Measurements from ENCODE around the gene SLC39A5. TPM values are rescaled to one million over a fixed set of nuclear protein-coding genes. Genes with fewer than 3 reads are reported as not detected.
"Not testable (repeated sequence)": the region's sequence is repeated elsewhere in the genome, so short reads cannot be mapped to it uniquely, and the experiment has no call there.

Gene SLC39A5, protein sequence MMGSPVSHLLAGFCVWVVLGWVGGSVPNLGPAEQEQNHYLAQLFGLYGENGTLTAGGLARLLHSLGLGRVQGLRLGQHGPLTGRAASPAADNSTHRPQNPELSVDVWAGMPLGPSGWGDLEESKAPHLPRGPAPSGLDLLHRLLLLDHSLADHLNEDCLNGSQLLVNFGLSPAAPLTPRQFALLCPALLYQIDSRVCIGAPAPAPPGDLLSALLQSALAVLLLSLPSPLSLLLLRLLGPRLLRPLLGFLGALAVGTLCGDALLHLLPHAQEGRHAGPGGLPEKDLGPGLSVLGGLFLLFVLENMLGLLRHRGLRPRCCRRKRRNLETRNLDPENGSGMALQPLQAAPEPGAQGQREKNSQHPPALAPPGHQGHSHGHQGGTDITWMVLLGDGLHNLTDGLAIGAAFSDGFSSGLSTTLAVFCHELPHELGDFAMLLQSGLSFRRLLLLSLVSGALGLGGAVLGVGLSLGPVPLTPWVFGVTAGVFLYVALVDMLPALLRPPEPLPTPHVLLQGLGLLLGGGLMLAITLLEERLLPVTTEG
- not detected in 2 replicates for total RNA-seq (2014; rRNA removed; shearing (Covaris generic))

DNA sequence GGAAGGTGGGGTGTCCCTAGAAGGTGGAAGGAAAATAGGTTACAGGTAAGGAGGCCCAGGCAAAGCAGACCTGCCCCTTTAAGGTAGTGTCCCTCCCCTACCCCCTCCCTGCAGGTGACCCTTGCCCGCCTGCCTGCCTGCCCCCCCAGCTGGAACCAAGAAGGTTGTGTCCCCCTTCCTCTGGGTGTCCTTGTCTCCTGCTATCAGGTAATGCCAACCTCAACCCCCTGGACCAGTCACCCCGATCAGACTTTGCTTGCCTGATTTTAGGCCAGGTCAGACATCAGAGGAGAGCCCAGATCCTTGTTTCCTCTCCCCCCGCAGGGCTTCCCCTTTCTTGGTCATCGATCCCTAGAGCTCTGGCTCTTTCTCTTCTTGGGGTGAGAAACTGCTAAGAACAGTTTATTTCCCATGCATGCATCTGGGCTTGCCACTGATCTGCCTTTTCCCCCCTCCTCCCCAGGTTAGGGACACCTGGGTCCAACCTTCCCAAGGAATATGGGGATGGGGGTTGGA lies at the start of gene SLC39A5:
Gene SLC39A5, plus strand, starts transcription at position 136 of the 516 bp plus-strand sequence. CDS start 1,224 bp downstream, outside the sequence.
- Histone ChIP-seq H3K9me3 (replicated peaks) (no peaks in the 10 kb centered on the region), H3K27me3 (replicated peaks) (no peaks in the 10 kb centered on the region)

DNA sequence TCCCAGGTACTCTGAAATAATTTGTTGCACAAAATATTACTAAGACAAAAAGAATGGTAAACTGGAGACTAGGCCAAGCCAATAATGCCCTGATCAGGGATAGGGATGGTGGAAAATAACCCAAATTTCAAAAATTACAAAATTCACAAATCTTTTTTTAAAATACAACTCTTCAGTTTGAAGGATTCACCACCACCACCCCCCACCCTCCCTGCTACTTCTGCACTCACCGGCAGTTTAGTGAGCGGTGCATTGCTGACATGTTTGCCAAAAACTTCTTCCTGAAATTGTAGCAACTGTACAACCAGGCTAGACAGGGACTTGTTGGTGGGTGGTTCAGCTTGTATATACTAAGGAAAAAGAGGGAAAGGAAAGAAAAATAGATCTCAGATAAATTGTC lies 42.9 kb upstream of the SLC39A5 start:
- no peak overlapping the region for H3K4me3 ChIP-seq
- no peaks in the 10 kb centered on the region for H3K27me3 ChIP-seq (replicated peaks)
- H3K27ac ChIP-seq = no peak overlapping the region
- peaks cover 59% of the 10 kb centered on the region for H3K36me3 ChIP-seq
- H3K9me3 ChIP-seq (replicated peaks) = no peaks in the 10 kb centered on the region
- peaks cover 13% of the 10 kb centered on the region for H3K4me1 ChIP-seq (replicated peaks)
- DNase-seq (ENCODE audit: low read depth in 1 of 2, low spot score in 2 of 2) = no peak

More for the DNA sequence above, at the start of gene SLC39A5:
- Histone ChIP-seq H3K36me3 (no peaks in the 10 kb centered on the region), H3K4me3 (no peak within 1 kb of the TSS), H3K27ac (no peak within 1 kb of the TSS), H3K4me1 (replicated peaks) (no peaks in the 10 kb centered on the region; the same call in 1 of the 2 replicates)
- no peak for DNase-seq (ENCODE audit: low read depth in 1 of 2, low spot score in 2 of 2)

DNA sequence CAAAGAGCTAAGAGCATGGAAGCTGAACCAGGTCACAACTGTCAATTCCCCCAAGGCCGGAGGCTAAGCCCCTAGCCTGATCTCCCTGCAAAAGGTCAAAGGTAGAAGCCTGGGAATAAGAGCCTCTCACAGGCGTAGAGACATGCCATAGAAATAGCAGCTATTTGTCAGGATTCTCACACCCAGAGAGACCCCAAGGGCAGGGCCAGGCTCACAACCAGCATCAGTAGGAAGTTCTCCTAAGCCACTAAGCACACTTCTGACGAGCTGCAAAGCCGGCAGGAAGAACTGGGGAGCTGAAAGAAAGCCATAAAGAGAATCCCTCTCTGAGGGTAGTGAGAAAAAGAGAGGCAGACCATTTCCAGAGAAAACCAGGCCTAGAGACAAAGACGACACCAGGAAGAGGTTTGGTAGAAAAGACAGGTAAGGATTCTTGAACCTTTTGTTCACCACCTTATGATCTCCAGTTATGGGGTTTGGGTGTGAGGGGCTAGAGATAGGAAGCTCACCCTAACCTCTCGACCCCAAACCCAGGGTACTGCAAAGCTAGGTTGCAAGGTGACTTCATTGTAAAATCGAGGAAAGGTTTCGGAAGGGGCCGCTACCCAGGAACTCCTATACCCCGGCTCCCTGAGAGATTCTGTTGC lies 41.6 kb upstream of the SLC39A5 start:
- Histone ChIP-seq H3K4me3 (peak overlapping the region; percentile 84), H3K9me3 (replicated peaks) (no peaks in the 10 kb centered on the region), H3K36me3 (peaks cover 46% of the 10 kb centered on the region), H3K4me1 (replicated peaks) (peaks cover 13% of the 10 kb centered on the region), H3K27me3 (replicated peaks) (no peaks in the 10 kb centered on the region), H3K27ac (no peak overlapping the region)
- no peak for DNase-seq (ENCODE audit: low read depth in 1 of 2, low spot score in 2 of 2)

DNA sequence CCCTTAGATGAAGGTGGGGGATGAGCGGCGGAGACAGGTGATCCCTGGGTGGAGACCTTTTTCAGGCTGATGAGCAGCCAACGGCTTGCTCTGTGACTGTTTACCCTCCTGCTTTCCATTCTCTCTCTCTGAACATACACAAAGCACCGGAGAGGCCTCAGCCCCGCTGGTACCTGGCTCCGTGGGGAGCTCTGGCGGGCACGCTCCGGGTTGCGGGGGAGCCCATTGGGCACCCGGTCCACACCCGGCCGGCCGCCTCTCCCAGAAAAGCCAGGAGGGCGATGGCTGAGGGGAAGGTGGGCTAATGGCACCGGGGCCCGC lies 41.1 kb upstream of the SLC39A5 start:
- Histone ChIP-seq H3K4me1 (replicated peaks) (peaks cover 13% of the 10 kb centered on the region), H3K36me3 (peaks cover 41% of the 10 kb centered on the region), H3K27me3 (replicated peaks) (no peaks in the 10 kb centered on the region), H3K4me3 (peak overlapping the region; percentile 84), H3K27ac (no peak overlapping the region), H3K9me3 (replicated peaks) (no peaks in the 10 kb centered on the region)
- DNase-seq (ENCODE audit: low read depth in 1 of 2, low spot score in 2 of 2) = no peak

DNA sequence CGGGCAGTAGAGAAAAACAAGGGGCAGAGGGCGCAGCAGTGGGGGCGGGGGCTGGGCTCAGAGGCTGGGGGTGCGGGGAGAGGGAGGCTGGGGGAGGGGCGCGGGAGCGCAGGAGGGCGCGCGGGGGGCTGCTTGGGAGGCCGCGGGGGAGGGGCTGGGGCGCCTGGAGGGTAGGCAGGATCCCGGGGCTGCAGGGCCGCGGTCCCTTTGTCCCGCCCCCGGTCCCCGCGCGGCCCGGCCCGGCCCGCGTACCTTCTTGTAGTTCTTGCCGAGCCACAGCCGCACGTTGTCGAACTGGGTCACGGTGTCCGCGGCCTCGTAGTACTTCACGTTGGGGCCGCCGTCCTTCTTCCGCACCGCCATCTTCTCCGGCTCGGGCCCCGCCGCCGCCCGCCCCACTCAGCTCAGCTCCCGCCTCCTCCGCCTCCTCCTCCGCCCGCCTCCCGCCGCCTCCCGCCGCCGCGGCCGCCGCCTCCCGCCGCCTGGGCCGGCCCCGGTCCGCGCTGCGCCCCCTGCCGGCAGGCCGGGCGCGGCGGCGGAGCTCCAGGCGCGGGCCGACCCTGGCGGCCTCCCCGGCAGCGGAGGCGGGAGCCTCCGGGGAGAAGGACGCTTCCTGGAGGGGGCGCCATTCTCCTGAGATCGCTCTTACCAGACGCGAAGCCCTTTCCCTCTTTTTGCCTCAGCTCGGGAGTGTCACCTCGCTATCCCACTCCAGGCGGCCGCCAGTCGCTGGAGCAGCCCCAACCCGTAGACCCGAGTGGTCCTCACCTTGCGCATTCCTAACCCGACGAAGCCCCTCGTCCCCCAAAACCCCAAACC lies 40.5 kb upstream of the SLC39A5 start, which contains the start of gene SMARCC2:
Gene SMARCC2, minus strand, starts transcription at position 385 of the 819 bp plus-strand sequence. Its CDS starts 22 bp downstream, at position 363.
- Histone ChIP-seq H3K27ac (peak within 1 kb of the TSS; percentile 63), H3K4me3 (peak within 1 kb of the TSS; percentile 84), H3K36me3 (peaks cover 35% of the 10 kb centered on the region), H3K9me3 (replicated peaks) (no peaks in the 10 kb centered on the region), H3K27me3 (replicated peaks) (no peaks in the 10 kb centered on the region), H3K4me1 (replicated peaks) (peaks cover 13% of the 10 kb centered on the region)
- peak; percentile 88 to 91 for DNase-seq (ENCODE audit: low read depth in 1 of 2, low spot score in 2 of 2)

DNA sequence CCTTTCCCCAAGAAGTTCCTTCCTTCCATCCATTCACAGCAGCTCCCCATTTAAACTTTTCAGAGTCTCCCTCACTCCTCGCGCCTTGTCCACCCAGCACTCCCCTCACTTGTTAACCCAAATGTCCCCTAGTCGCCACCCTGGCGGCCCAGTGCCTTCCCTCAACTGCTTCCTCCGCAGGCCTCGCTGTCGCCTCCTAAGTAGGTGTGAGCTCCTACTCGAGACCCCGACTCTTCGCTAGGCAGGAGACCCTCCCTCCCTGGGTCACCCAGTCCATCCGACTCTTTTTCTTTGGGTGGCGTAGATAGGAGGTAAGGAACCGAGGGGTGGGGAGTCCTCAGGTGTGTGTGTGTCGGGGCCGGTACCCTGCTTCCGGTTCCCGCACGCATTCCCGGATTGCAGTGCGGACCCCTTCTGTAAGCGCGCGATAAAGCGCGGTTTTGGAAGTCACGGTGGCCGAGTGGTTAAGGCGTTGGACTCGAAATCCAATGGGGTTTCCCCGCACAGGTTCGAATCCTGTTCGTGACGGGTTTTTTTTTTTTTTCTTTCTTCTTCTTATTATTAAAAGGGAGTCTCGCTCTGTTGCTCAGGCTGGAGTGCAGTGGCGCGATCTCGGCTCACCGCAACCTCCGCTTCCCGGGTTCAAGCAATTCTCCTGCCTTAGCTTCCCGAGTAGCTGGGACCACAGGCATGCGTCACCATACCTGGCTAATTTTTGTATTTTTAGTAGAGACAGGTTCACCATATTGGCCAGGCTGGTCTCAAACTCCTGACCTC lies 39.7 kb upstream of the SLC39A5 start:
- Histone ChIP-seq H3K4me3 (peak overlapping the region; percentile 84), H3K27me3 (replicated peaks) (no peaks in the 10 kb centered on the region), H3K27ac (peak overlapping the region; percentile 63), H3K4me1 (replicated peaks) (peaks cover 13% of the 10 kb centered on the region), H3K9me3 (replicated peaks) (no peaks in the 10 kb centered on the region), H3K36me3 (peaks cover 27% of the 10 kb centered on the region)
- DNase-seq (ENCODE audit: low read depth in 1 of 2, low spot score in 2 of 2) = peak; percentile 82 to 97

DNA sequence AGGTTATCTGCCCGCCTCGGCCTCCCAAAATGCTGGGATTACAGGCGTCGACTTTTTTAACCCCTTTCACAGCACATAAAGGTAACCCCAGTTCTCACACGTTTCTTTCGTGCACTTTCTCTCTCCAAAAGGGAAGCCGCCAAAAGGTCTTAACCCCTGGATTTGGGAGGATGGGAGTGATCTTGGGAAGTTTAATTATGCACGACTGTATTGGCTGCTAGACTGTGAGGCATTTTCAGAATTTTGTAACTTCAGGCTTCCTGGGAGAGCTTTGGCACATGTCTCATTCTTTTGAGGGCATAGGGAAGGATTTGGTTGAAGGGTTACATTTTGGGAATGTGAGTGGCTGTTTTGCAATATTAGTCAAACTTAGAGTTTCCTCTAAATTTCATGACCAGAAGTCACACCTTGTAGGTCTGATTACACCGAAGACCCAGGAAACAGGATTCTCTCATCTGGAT lies 39.1 kb upstream of the SLC39A5 start:
- H3K9me3 ChIP-seq (replicated peaks) = no peaks in the 10 kb centered on the region
- H3K27ac ChIP-seq = no peak overlapping the region
- peak overlapping the region; percentile 84 for H3K4me3 ChIP-seq
- H3K27me3 ChIP-seq (replicated peaks) = no peaks in the 10 kb centered on the region
- H3K4me1 ChIP-seq (replicated peaks) = peaks cover 13% of the 10 kb centered on the region
- peaks cover 23% of the 10 kb centered on the region for H3K36me3 ChIP-seq
- no peak for DNase-seq (ENCODE audit: low read depth in 1 of 2, low spot score in 2 of 2)

DNA sequence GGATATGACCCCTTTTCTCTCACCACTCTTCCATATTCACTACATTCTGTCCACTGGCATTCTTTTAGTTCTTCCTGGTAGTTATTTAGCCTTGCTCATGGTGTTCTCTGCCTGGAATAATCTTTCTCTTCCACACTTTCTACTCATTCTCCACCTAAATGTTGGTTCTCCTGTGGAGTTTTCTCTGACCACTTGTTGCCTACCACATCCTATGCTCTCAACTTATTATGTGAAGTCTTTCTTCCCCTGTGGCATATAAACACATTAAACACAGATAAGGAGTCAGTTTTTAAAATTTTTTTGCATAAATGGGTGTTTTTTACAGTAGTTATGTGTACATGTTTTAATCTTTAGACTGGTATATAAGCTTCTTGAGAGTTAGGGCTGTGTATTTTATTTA lies 37.3 kb upstream of the SLC39A5 start:
- peaks cover 24% of the 10 kb centered on the region for H3K4me1 ChIP-seq (replicated peaks)
- H3K36me3 ChIP-seq = peaks cover 8% of the 10 kb centered on the region
- no peak overlapping the region for H3K4me3 ChIP-seq
- no peaks in the 10 kb centered on the region for H3K9me3 ChIP-seq (replicated peaks)
- H3K27ac ChIP-seq = no peak overlapping the region
- H3K27me3 ChIP-seq (replicated peaks) = no peaks in the 10 kb centered on the region
- no peak for DNase-seq (ENCODE audit: low read depth in 1 of 2, low spot score in 2 of 2)

DNA sequence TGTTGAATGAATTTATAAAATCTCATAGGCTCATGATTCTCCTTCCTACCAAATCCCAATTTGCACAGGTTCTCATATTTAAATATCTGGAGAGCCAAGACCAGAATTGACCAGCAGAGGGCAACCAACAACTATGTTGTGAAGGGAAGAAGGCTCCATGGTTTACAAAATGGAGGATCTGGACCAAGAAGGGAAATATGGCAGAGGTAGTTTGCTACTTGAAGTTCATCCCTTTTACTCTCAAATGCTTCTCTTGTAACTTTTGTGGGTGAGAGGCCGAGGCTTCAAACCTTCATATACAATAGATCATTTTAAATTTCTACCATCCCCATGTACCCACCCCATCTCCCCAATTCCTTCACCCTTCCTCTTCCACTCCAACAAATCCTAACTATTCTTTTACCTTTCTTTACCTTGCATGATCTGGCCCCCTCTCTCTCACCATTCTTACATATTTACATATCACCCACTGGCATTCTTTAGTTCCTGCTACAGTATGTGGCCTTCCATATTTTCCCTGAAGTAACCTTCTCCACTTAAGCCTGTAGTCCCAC lies 36.7 kb upstream of the SLC39A5 start:
- Histone ChIP-seq H3K27ac (no peak overlapping the region), H3K4me3 (no peak overlapping the region)
- DNase-seq (ENCODE audit: low read depth in 1 of 2, low spot score in 2 of 2) = peak; percentile 71 to 82

DNA sequence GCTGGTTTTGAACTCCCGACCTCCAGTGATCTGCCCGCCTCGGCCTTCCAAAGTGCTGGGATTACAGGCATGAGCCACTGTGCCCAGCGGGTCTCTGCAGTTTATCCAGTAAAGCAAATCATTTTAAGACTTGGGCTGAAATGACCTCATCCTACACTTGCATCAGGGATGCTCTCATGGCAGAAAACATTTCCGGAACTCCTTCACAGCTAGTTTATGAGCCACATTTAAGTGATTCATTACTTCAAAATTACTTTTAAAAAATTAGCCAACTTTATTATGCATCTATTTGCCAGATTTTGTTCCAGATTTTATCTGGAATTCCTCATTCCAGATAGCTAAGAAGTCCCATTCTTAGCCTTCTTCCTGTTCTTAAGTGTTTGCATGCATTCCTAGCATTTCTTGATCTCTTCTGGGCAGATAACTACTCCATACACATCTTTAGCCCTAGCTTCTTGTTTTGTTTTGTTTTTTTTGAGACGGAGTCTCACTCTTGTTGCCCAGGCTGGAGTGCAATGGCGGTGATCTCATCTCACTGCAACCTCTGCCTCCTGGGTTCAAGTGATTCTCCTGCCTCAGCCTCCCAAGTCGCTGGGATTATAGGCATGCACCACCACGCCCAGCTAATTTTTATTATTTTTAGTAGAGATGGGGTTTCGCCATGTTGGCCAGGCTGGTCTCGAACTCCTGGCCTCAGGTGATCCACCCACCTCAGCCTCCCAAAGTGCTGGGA lies 32.9 kb upstream of the SLC39A5 start:
- peak overlapping the region; percentile 73 for H3K27ac ChIP-seq
- H3K27me3 ChIP-seq (replicated peaks); H3K36me3 ChIP-seq; H3K4me3 ChIP-seq; H3K9me3 ChIP-seq (replicated peaks): not testable (repeated sequence)
- DNase-seq (ENCODE audit: low read depth in 1 of 2, low spot score in 2 of 2) = peak; percentile 73 to 91
- peaks cover 26% of the 10 kb centered on the region for H3K4me1 ChIP-seq (replicated peaks)

More for the DNA sequence above, 36.7 kb upstream of the SLC39A5 start:
- Histone ChIP-seq H3K9me3 (replicated peaks) (no peaks in the 10 kb centered on the region), H3K36me3 (peaks cover 2% of the 10 kb centered on the region), H3K4me1 (replicated peaks) (peaks cover 24% of the 10 kb centered on the region), H3K27me3 (replicated peaks) (no peaks in the 10 kb centered on the region)

DNA sequence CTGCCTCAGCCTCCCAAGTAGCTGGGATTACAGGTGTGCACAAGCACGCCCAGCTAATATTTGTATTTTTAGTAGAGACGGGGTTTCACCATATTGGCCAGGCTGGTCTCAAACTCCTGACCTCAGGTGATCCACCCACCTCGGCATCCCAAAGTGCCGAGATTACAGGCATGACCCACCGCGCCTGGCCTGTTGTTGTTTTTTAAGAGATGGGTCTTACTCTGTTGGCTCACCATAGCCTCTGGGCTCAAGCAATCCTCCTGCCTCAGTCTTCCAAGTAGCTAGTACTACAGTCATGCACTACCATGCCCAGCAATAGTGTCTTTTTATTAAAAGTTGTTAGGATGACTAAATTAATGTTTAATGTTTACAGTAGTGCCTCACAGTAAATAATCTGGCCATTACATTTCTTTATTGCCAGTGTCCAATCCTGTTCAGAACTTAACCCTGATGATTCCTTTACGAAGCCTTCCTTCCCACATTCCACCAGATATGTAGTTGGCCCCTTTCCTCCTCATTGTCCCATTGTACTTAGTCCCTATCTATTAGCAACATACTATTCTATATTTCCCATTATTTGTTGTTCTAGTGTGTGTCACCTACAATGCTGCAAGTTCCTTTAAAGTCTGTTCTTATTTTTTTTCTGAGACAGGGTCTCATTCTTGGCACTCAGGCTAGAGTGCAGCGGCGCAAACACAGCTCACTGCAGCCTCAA lies 31.8 kb upstream of the SLC39A5 start:
- H3K27ac ChIP-seq = peak overlapping the region; percentile 73; the same call in 1 of the 2 replicates
- no peaks in the 10 kb centered on the region for H3K27me3 ChIP-seq (replicated peaks)
- DNase-seq (ENCODE audit: low read depth in 1 of 2, low spot score in 2 of 2) = no peak

More for the DNA sequence above, 31.8 kb upstream of the SLC39A5 start:
- Histone ChIP-seq H3K4me3 (no peak overlapping the region), H3K9me3 (replicated peaks) (no peaks in the 10 kb centered on the region), H3K4me1 (replicated peaks) (peaks cover 26% of the 10 kb centered on the region), H3K36me3 (no peaks in the 10 kb centered on the region)

Data from SJSA1 (cell line).